HepG2 (cell line): ENCODE measurements around the gene GMEB2. TPM values are rescaled to one million over a fixed set of nuclear protein-coding genes. Genes with fewer than 3 reads are reported as not detected.

Source experiments
- HNF1A ChIP-seq, 2 experiments: sonication (generic) in 1 of 2; formaldehyde crosslinking in 1 of 2; IDR thresholded peaks; 2 replicates each; pipeline versions ENCODE4 v1.4.0 to v1.6.1; 2016 to 2020; ENCODE audit warnings: borderline replicate concordance in 1 of 2, low read depth in 1 of 2, mild to moderate bottlenecking in 1 of 2, missing genetic modification reagents in 1 of 2
- MXI1 ChIP-seq: IDR thresholded peaks from 3 replicates; pipeline ENCODE4 v1.6.1; 2012; ENCODE audit warnings: low read depth, low read length, inconsistent platforms, borderline replicate concordance
- TRIM24 ChIP-seq: sonication (generic); formaldehyde crosslinking; IDR thresholded peaks from 2 replicates; pipeline ENCODE4 v1.8.0; 2022; ENCODE audit warnings: mild to moderate bottlenecking, missing genetic modification reagents
- ZNF318 ChIP-seq: sonication (generic); formaldehyde crosslinking; IDR thresholded peaks from 2 replicates; pipeline ENCODE4 v1.4.0; 2020; ENCODE audit warnings: mild to moderate bottlenecking, missing genetic modification reagents
- ZNF710 ChIP-seq: sonication (generic); formaldehyde crosslinking; IDR thresholded peaks from 2 replicates; pipeline ENCODE4 v1.5.0; 2020; ENCODE audit warnings: mild to moderate bottlenecking, missing genetic modification reagents, borderline replicate concordance
- polyA plus RNA-seq, 8 experiments: library from polyadenylated mRNA; depleted of rRNA in 3 of 8; stranded (reverse) in 7 of 8; unstranded in 1 of 8; fragments of >200 nt; fragmentation: Illumina TruSeq in 4 of 8; extraction: Trizol in 4 of 8; gene quantifications; 2 replicates each; pipeline versions ENCODE4 v1.2.1 to v1.2.3, GENCODE V29; 2011 to 2016; ENCODE audit warnings: low read depth in 4 of 8, missing spikeins in 1 of 8, mixed read lengths in 1 of 8; ENCODE audit not compliant: insufficient read depth in 1 of 8
- total RNA-seq, 5 experiments: library from RNA; depleted of rRNA; stranded (reverse); fragments of >200 nt; fragmentation: Illumina TruSeq; extraction: Trizol; gene quantifications; 2 replicates each; pipeline ENCODE4 v1.2.3, GENCODE V29; 2016; ENCODE audit warnings: low read depth in 1 of 5

Gene GMEB2
- total and polyA plus RNA-seq, 2 of the 13 experiments (the other 11 are each of a cell fraction or from before 2014, with no cell fraction given), result 10.6 to 12.4 TPM

GRCh38 chr20:63626424-63627128 lies at the start of gene GMEB2 (continued):
- TF ChIP-seq ZNF318 (CRISPR knock-in tag) (no peak), HNF1A (IDR thresholded peaks at IDR 0.05; ENCODE audit: low read depth) (no peak), HNF1A (CRISPR knock-in tag; IDR thresholded peaks at IDR 0.05; ENCODE audit: borderline replicate concordance) (no peak), ZNF710 (CRISPR knock-in tag) (no peak), MXI1 (no peak), TRIM24 (CRISPR knock-in tag) (no peak)
